ENCODE data around the gene PHACTR3.

DNA sequence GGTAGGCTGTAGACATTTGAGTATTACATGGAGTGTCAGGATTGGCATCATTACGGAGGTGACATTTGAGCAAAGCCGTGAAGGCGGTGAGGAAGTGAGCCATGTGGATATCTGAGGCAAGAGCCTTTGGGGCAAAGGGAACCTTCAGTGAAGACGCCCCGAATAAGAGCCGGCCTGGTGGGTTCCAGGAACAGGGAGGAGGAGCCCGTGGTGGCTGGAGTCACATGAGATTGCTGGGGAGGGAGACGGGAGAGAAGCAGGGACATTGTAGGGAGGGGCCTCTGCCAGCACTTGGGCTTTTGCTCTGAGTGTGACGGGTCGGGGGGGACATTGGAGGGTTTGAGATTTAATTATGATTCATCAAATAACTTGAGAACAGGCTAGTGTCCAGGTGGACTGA, 78.3 kb downstream of the PHACTR3 start:
- no peak for TF ChIP-seq POLR2AphosphoS5 (IDR thresholded peaks at IDR 0.05; ENCODE audit: insufficient read depth, low read depth, low read length)
- no peak for TF ChIP-seq POLR2A (IDR thresholded peaks at IDR 0.05; ENCODE audit: low read depth, low read length)
- TF ChIP-seq CTCF (IDR thresholded peaks at IDR 0.05; ENCODE audit: extremely low read depth in 1 of 2, insufficient read depth in 1 of 2, low read depth in 1 of 2, low read length in 2 of 2): no peak
- TF ChIP-seq FOS (IDR thresholded peaks at IDR 0.05; ENCODE audit: borderline replicate concordance, insufficient read depth, low read length): no peak
- no peak for TF ChIP-seq GATA2 (IDR thresholded peaks at IDR 0.05; ENCODE audit: insufficient read depth, insufficient read length, low read depth, low read length)
- no peak for TF ChIP-seq EZH2 (IDR thresholded peaks at IDR 0.05; ENCODE audit: borderline replicate concordance, low read depth, low read length, severe bottlenecking)
- TF ChIP-seq, protein P1, sequence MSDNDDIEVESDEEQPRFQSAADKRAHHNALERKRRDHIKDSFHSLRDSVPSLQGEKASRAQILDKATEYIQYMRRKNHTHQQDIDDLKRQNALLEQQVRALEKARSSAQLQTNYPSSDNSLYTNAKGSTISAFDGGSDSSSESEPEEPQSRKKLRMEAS (IDR thresholded peaks at IDR 0.05; ENCODE audit: insufficient read depth, insufficient read length): no peak
- no peak for TF ChIP-seq MYC (IDR thresholded peaks at IDR 0.05; ENCODE audit: low read depth, low read length)
- TF ChIP-seq JUN (IDR thresholded peaks at IDR 0.05; ENCODE audit: borderline replicate concordance, insufficient read depth, insufficient read length, low read depth): no peak
